GM19324 (cell line): ENCODE measurements around the gene FAM136A.
"Not testable (repeated sequence)": the region's sequence is repeated elsewhere in the genome, so short reads cannot be mapped to it uniquely, and the experiment has no call there.

Experiments used
- ATAC-seq: cut with Tn5 transposase; IDR thresholded peaks from one replicate; pipeline ENCODE4 v1.9.1; 2021; ENCODE audit warnings: mild to moderate bottlenecking, moderate library complexity; ENCODE audit not compliant: unreplicated experiment, low FRiP score

Gene FAM136A

DNA sequence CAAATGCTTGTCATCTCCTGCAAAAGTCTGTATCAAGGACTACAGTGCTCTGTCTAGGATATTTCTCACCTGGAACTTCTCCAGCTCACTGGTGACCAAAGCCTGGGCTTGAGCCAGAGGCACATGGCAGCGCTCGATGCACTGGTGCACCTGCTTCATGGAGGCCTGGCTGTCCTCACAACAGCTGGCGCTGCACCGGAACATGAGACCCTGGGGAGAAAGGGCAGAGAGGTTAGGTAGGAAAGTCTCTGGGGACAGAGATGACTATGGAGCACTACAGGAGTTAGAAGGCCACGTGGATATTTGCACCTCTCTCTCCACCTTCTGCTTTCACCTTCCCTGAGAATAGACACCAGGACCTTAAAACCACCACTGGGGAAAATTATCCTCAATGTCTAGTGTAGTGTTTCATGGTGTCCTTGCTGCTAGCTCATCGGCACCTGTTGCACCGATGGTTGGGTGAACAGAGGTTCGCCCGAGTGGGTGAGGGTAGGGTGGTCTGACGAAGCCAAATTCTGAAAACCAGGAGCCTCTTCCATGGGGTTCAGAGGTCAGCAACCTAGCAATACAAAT, 1.0 kb downstream of the FAM136A start:
- ATAC-seq, result no peak

GRCh38 chr2:70297828-70298227, 4.0 kb downstream of the FAM136A start:
- not testable (repeated sequence) for ATAC-seq

DNA sequence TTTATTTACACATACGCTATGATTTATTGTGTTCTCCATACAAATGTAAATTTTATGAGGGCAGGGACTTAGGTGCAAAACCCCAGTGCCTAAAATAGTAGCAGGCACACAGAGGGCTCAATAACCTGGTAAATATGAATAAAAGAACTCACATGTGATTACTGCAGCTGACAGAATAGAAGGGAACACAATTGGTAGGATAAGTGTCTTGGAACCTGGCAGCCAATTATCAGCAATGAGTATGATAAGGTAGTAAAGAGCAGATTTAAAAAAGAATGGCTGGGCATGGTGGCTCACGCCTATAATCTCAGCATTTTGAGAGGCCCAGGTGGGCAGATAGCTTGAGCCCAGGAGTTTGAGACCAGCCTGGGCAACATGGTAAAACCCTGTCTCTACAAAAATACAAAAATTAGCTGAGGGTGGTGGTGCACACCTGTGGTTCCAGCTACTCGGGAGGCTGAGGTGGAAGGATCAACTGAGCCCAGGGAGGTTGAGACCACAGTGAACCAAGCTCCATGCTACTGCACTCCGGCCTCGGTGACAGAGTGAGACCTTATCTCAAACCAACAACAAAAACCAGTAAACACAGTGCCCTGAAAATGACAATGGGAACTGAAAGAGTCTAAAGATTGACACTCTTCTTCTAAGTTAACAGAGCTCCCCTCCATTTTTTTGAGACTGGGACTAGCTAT, 18.2 kb downstream of the FAM136A start:
- ATAC-seq, result no peak

DNA sequence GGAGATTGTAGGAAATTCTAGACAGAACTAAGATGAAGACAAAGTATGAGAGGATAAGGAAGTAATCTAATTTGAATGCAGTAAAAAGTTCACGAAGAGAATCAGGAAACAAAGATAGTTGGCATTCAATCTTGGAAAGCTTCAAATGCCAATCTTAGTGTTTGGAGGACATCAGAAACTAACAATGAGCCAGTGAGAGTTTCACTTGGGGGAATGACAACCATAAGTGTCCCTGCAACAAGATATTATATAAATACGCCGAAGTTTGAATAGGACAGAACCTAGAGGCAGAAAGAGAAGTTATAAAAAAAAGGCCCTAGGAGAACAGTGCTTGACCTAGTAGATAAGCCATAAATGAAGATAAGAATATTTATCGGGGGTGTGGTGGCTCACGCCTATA, 19.4 kb downstream of the FAM136A start:
- ATAC-seq, result no peak

DNA sequence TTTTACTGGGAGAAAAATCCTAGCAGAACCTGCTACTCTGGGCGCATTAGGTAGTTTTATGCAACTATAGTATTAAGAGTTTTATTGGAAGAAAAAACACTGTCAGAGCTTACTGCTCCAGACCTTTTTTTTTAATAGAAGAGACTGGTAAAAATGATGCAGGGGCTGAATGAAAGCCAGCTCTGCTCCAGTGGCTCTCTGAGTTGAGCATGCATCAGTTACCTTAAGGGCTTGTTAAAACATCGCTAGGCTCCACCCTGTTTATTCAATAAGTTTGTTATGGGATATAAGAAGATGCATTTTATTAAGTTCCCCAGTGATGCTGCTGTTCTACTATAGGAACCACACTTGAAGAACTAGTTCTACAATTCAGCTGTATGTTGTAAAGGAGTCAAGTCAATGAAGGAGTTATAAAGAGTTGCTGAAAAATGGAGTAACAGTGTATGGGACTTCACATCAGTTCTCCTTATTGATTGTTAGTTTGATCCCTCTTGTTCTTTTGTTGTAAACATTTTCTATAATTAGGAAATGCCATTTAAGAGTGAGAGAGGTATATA, 21.5 kb downstream of the FAM136A start:
- no peak for ATAC-seq

- no peak for ATAC-seq
These were observed 31.5 kb downstream of the FAM136A start for GRCh38 chr2:70270323-70270722.

- ATAC-seq, result not testable (repeated sequence)
These were observed 32.2 kb downstream of the FAM136A start for GRCh38 chr2:70269422-70270302.

GRCh38 chr2:70266925-70267324, 34.9 kb downstream of the FAM136A start:
- ATAC-seq, result not testable (repeated sequence)

GRCh38 chr2:70261501-70261900, 40.4 kb downstream of the FAM136A start:
- ATAC-seq, result no peak

GRCh38 chr2:70258532-70258875, 43.4 kb downstream of the FAM136A start:
- peak; percentile 7 for ATAC-seq

- ATAC-seq, result no peak
These were observed 46.1 kb downstream of the FAM136A start for GRCh38 chr2:70255637-70256314.

GRCh38 chr2:70250434-70250833, 51.4 kb downstream of the FAM136A start:
- no peak for ATAC-seq

DNA sequence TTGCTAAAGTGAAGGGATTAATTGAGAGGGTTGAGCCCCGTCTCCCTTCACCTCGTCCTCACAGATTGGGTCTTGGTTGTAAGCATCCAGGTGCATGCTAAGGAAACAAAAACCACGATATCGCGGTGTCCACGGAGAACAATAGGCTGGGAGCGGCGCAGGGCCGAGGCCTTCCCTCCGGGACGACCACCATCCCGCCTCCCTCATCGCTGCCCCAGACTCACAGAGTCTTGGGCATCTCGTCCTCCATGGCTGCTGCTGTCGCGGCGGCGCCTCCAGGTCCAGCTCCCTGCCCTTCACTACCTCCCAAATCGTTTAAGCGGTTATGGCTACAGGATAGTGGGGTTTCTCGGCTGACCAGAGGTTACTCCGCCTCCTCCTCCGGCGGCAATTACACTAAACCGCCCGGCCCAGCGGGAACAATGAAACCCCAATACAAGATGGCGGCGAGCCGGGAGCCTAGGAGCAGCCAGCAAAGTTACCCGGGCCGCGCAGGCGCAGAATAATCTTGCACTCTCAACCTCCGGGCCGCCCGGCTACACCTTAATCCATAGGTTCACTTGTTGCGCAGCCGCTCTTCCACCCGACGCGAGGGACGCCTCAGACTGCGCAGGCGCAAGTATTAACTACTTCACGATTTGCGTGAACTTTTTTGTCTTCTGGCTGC, 53.6 kb downstream of the FAM136A start, which contains the start of gene TIA1:
Gene TIA1 (minus strand): TSS at position 448 of the 667 bp plus-strand sequence. CDS start 198 bp downstream, at position 250.
- peak; percentile 98 for ATAC-seq

DNA sequence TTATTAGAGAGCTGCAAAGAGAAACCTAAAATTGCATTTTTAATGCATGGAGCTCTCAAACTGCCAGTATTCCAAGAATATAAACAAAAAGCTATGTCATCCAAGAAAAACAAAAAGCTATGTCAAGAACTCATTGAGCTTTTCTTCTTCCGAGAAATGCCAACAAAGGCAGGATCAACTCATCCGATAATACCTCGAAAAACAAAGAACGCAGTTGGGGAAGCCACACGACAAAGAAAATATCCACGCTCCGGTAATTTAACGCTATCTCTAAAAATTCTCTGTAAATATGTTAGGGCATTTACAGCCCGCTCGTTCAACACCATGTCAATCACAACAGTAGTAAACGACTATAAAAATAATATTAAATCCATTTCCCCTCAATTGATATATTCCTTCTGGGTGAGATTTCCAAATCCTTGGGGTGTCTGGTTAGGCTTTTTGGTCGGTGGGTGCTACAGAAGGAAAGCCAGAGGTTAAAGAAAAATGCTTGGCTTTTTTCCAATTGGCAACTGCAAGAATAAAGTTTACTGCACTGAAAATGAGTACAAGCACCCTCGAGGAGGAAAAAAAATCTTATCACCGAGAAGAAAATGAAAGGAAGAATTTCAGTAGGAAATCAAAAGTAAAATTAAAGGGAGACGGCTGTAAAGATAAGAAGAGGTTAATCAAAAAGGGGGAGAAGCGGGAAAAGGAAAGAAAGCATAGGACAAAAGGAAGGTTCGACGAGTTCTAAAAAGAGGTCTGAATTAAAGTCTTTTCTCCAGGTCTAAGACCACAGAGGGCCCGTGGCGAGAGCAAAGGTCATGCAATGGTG, 54.3 kb downstream of the FAM136A start:
- ATAC-seq, result no peak
